Measurements from ENCODE around the gene ACTR10.

- TF ChIP-seq CTCF (IDR thresholded peaks at IDR 0.05; ENCODE audit: insufficient read depth, low read length) = no peak
- no peak for TF ChIP-seq POLR2AphosphoS5 (IDR thresholded peaks at IDR 0.05; ENCODE audit: low read depth)
Observed at GRCh38 chr14:58270628-58271027, 70.7 kb downstream of the ACTR10 start.
